ENCODE measurements around the gene SLC1A4.

DNA sequence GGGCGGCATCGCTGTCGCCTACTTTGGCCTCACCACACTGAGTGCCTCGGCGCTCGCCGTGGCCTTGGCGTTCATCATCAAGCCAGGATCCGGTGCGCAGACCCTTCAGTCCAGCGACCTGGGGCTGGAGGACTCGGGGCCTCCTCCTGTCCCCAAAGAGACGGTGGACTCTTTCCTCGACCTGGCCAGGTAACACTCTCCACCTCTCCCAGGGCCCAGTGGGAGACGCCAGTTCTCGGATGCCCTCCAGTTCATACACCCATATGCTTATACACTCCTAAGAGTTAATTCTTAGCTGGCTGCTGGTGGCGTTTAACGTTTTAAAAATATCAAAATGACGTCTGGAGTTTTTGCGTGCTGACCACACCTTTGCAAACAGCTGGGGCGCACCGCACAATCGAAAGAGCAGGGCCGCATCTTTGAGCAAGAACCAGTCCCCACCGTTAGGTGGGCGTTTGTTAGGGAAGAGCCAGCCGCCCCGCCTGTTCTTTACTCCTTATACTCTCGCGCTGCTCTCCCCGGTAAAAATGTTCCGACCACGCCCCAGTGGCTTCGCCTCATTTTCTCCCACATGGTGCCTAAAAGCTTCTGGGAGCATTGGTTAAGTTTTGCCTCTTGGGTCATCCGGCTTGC, 899 bp downstream of the SLC1A4 start:
- TF ChIP-seq POLR2AphosphoS5 (IDR thresholded peaks at IDR 0.05; ENCODE audit: borderline replicate concordance, low read depth, low read length) (no peak), FOXP2 (optimal IDR thresholded peaks at IDR 0.05; ENCODE audit: control extremely low read depth, extremely low read length, insufficient read depth) (no peak), EZH2 (IDR thresholded peaks at IDR 0.05) (no peak)

All from SK-N-MC (cell line).